ENCODE measurements around the gene DGKI.
"Not testable (repeated sequence)": the region's sequence is repeated elsewhere in the genome, so short reads cannot be mapped to it uniquely, and the experiment has no call there.

The DGKI gene

GRCh38 chr7:137475966-137476365, 370.8 kb downstream of the DGKI start:
- DNase-seq (ENCODE audit: low read depth, low spot score): no peak

GRCh38 chr7:137474540-137475026, 372.2 kb downstream of the DGKI start:
- DNase-seq (ENCODE audit: low read depth, low spot score): no peak

- DNase-seq (ENCODE audit: low read depth, low spot score): no peak
Observed at GRCh38 chr7:137471128-137471527, 375.6 kb downstream of the DGKI start.

- DNase-seq (ENCODE audit: low read depth, low spot score): no peak
Observed at GRCh38 chr7:137469858-137470257, 376.9 kb downstream of the DGKI start.

- DNase-seq (ENCODE audit: low read depth, low spot score): no peak
Observed at GRCh38 chr7:137469191-137469811, 377.5 kb downstream of the DGKI start.

GRCh38 chr7:137462847-137463246, 383.9 kb downstream of the DGKI start:
- no peak for DNase-seq (ENCODE audit: low read depth, low spot score)

- DNase-seq (ENCODE audit: low read depth, low spot score): no peak
Observed at GRCh38 chr7:137462074-137462715, 384.6 kb downstream of the DGKI start.

- no peak for DNase-seq (ENCODE audit: low read depth, low spot score)
Observed at GRCh38 chr7:137458399-137458798, 388.4 kb downstream of the DGKI start.

- DNase-seq (ENCODE audit: low read depth, low spot score): no peak
Observed at GRCh38 chr7:137454767-137455166, 392.0 kb downstream of the DGKI start.

- DNase-seq (ENCODE audit: low read depth, low spot score): peak; percentile 29
Observed at GRCh38 chr7:137454246-137454724, 392.5 kb downstream of the DGKI start.

- no peak for DNase-seq (ENCODE audit: low read depth, low spot score)
Observed at GRCh38 chr7:137453356-137453755, 393.4 kb downstream of the DGKI start.

- no peak for DNase-seq (ENCODE audit: low read depth, low spot score)
Observed at GRCh38 chr7:137449016-137449415, 397.8 kb downstream of the DGKI start.

GRCh38 chr7:137448572-137448971, 398.2 kb downstream of the DGKI start:
- not testable (repeated sequence) for DNase-seq (ENCODE audit: low read depth, low spot score)

- DNase-seq (ENCODE audit: low read depth, low spot score): no peak
Observed at GRCh38 chr7:137446025-137446424, 400.7 kb downstream of the DGKI start.

GRCh38 chr7:137445268-137445667, 401.5 kb downstream of the DGKI start:
- DNase-seq (ENCODE audit: low read depth, low spot score): no peak

GRCh38 chr7:137443616-137444015, 403.2 kb downstream of the DGKI start:
- peak; percentile 32 for DNase-seq (ENCODE audit: low read depth, low spot score)

GRCh38 chr7:137441451-137441850, 405.3 kb downstream of the DGKI start:
- DNase-seq (ENCODE audit: low read depth, low spot score): no peak

- DNase-seq (ENCODE audit: low read depth, low spot score): no peak
Observed at GRCh38 chr7:137439829-137440825, 406.6 kb downstream of the DGKI start.

- no peak for DNase-seq (ENCODE audit: low read depth, low spot score)
Observed at GRCh38 chr7:137434946-137435345, 411.8 kb downstream of the DGKI start.

GRCh38 chr7:137434530-137434929, 412.2 kb downstream of the DGKI start:
- DNase-seq (ENCODE audit: low read depth, low spot score): no peak

GRCh38 chr7:137423321-137423720, 423.5 kb downstream of the DGKI start:
- no peak for DNase-seq (ENCODE audit: low read depth, low spot score)

GRCh38 chr7:137421366-137421765, 425.4 kb downstream of the DGKI start:
- DNase-seq (ENCODE audit: low read depth, low spot score): no peak

Measured in smooth muscle cell of the brain vasculature (primary cell).